ENCODE measurements around the gene DCT. TPM values are rescaled to one million over a fixed set of nuclear protein-coding genes. Genes with fewer than 3 reads are reported as not detected.

DCT gene
- total and polyA plus RNA-seq, 2 of the 8 experiments (the other 6 are each of a cell fraction or from before 2014, with no cell fraction given), result 0.02 TPM; not detected in 1

GRCh38 chr13:94516456-94516855, 37.0 kb upstream of the DCT start:
- 94% methylated on average over 1 of the region's 1 CpG; no CpG with 5 or more reads in 1 of the 2 experiments for WGBS, 2 experiments (ENCODE audit: extremely low coverage in 1 of 2, insufficient coverage in 1 of 2, insufficient read length in 1 of 2, insufficient replicate concordance in 2 of 2, low coverage in 1 of 2, low lambda C conversion rate in 2 of 2, missing lambda C conversion rate in 1 of 2)
- TF ChIP-seq FOSL1 (IDR thresholded peaks at IDR 0.05; ENCODE audit: insufficient read depth, low read depth, low read length), result no peak

More at GRCh38 chr13:94516456-94516855, 37.0 kb upstream of the DCT start:
- Histone ChIP-seq H2BK12ac (ENCODE audit: low read depth, low read length) (no peak overlapping the region), H4K20me1 (replicated peaks in 1 of 2; ENCODE audit: control insufficient read depth in 1 of 2, insufficient read depth in 2 of 2, low read length in 2 of 2) (no peaks in the 10 kb centered on the region), H3K4me2 (ENCODE audit: insufficient read depth in 1 of 2, low read depth in 2 of 2, low read length in 2 of 2) (no peak overlapping the region), H3K23me2 (ENCODE audit: low read depth, low read length) (no peaks in the 10 kb centered on the region), H3K4me1 (replicated peaks in 1 of 4; ENCODE audit: control insufficient read depth in 3 of 4, insufficient read depth in 4 of 4, low read length in 3 of 4) (0 out of 7 replicates have a peak, but pooled peaks cover 0 to 2% (median 0%) of the 10 kb centered on the region in 4 experiments), H3K4ac (replicated peaks; ENCODE audit: insufficient read length, low read depth, low read length) (no peak overlapping the region), H2BK20ac (ENCODE audit: low read length) (no peak overlapping the region), H4K5ac (ENCODE audit: insufficient read length, low read depth, low read length) (no peak overlapping the region), H3K23ac (ENCODE audit: insufficient read length) (no peak overlapping the region), H3K14ac (ENCODE audit: insufficient read length) (no peak overlapping the region), H3K27ac (ENCODE audit: low read depth, low read length) (no peak overlapping the region), H3K56ac (replicated peaks; ENCODE audit: insufficient read length, low read depth, low read length) (no peak overlapping the region), H3K4me3 (ENCODE audit: extremely low read depth in 1 of 4, insufficient read depth in 2 of 4, low read depth in 3 of 4, low read length in 4 of 4) (no peak overlapping the region), H4K8ac (ENCODE audit: extremely low read depth, insufficient read depth, low read length) (no peak overlapping the region; the same call in 1 of the 2 replicates), H3K27me3 (replicated peaks in 1 of 4; ENCODE audit: control insufficient read depth in 3 of 4, extremely low read depth in 1 of 4, insufficient read depth in 3 of 4, low read length in 3 of 4) (no peaks in the 10 kb centered on the region), H2AFZ (ENCODE audit: low read length) (no peak overlapping the region), H3K36me3 (ENCODE audit: control insufficient read depth in 2 of 4, insufficient read depth in 4 of 4, low read length in 3 of 4) (no peaks in the 10 kb centered on the region), H2BK15ac (ENCODE audit: low read length) (no peak overlapping the region), H4K91ac (replicated peaks; ENCODE audit: insufficient read length, low read length) (no peak overlapping the region), H3K79me2 (ENCODE audit: control insufficient read depth in 1 of 2, insufficient read depth in 2 of 2, low read length in 2 of 2) (no peaks in the 10 kb centered on the region), H2AK5ac (ENCODE audit: low read depth, low read length) (no peak overlapping the region), H3K18ac (ENCODE audit: extremely low read depth, low read length) (no peak overlapping the region), H3K79me1 (ENCODE audit: low read depth, low read length) (no peaks in the 10 kb centered on the region), H3K9me3 (ENCODE audit: insufficient read depth in 2 of 2, low read depth in 1 of 2, low read length in 1 of 2) (0 out of 4 replicates have a peak, but pooled peaks cover 0 to 3% of the 10 kb centered on the region in 2 experiments), H2BK5ac (ENCODE audit: low read depth, low read length) (no peak overlapping the region), H2BK120ac (replicated peaks; ENCODE audit: low read depth, low read length) (no peak overlapping the region), H3K9ac (replicated peaks in 1 of 4; ENCODE audit: extremely low read depth in 1 of 4, low read depth in 3 of 4, low read length in 3 of 4) (no peak overlapping the region)
- ChIA-PET CTCF (ENCODE audit: partially characterized antibody) (interaction anchor here (0.6 kb wide), 1 partner anchor 408 kb away, joined by 3 read pairs; no protein-coding TSS in a partner anchor), POLR2A (ENCODE audit: partially characterized antibody) (no interaction called here)
- no peak for DNase-seq (ENCODE audit: low read depth in 1 of 2, low spot score in 2 of 2)
- FAIRE-seq, result no peak

Measured in H1 (cell line).